ENCODE data around the gene HOXD10.
A peak's percentile ranks its signal among the peaks of the same experiment; 100 is the strongest.

HOXD10 gene

GRCh38 chr2:176132205-176133171 lies 15.9 kb downstream of the HOXD10 start:
- no peak; the same call in 1 of the 2 replicates for TF ChIP-seq CTCF (IDR thresholded peaks at IDR 0.05; ENCODE audit: low read depth, low read length)
- H3K4me3 ChIP-seq (ENCODE audit: low read depth, low read length), result peak overlapping the region; percentile 38

GRCh38 chr2:176133389-176133788 lies 16.8 kb downstream of the HOXD10 start:
- H3K4me3 ChIP-seq (ENCODE audit: low read depth, low read length), result no peak overlapping the region
- TF ChIP-seq CTCF (IDR thresholded peaks at IDR 0.05; ENCODE audit: low read depth, low read length), result no peak

- no peak overlapping the region for H3K4me3 ChIP-seq (ENCODE audit: low read depth, low read length)
- TF ChIP-seq CTCF (IDR thresholded peaks at IDR 0.05; ENCODE audit: low read depth, low read length), result no peak
These were observed 17.5 kb downstream of the HOXD10 start for GRCh38 chr2:176134035-176134434.

- H3K4me3 ChIP-seq (ENCODE audit: low read depth, low read length), result no peak overlapping the region
These were observed 18.5 kb downstream of the HOXD10 start for GRCh38 chr2:176135035-176135440.

GRCh38 chr2:176136374-176137251 lies 20.0 kb downstream of the HOXD10 start:
- peak overlapping the region; percentile 41 for H3K4me3 ChIP-seq (ENCODE audit: low read depth, low read length)
- no peak for TF ChIP-seq CTCF (IDR thresholded peaks at IDR 0.05; ENCODE audit: low read depth, low read length)

More at GRCh38 chr2:176135035-176135440, 18.5 kb downstream of the HOXD10 start:
- TF ChIP-seq CTCF (IDR thresholded peaks at IDR 0.05; ENCODE audit: low read depth, low read length), result no peak

GRCh38 chr2:176137252-176137580 lies 20.6 kb downstream of the HOXD10 start:
- no peak overlapping the region for H3K4me3 ChIP-seq (ENCODE audit: low read depth, low read length)
- TF ChIP-seq CTCF (IDR thresholded peaks at IDR 0.05; ENCODE audit: low read depth, low read length), result no peak

Data from WI38 (cell line).